GM12872 (cell line): ENCODE results near the gene RBM17.

Experiments
- TF ChIP-seq, protein P1 (sequence below): IDR thresholded peaks from 3 replicates; pipeline ENCODE4 v1.5.1; 2011; ENCODE audit warnings: low read depth, mild to moderate bottlenecking, low read length, moderate library complexity; ENCODE audit not compliant: insufficient read depth

Gene RBM17

GRCh38 chr10:6088721-6089333 is at the start of gene RBM17:
Gene RBM17, plus strand, starts transcription at chr10:6089034. Its CDS starts 8,032 bp downstream, at chr10:6097066.
- TF ChIP-seq, protein P1, sequence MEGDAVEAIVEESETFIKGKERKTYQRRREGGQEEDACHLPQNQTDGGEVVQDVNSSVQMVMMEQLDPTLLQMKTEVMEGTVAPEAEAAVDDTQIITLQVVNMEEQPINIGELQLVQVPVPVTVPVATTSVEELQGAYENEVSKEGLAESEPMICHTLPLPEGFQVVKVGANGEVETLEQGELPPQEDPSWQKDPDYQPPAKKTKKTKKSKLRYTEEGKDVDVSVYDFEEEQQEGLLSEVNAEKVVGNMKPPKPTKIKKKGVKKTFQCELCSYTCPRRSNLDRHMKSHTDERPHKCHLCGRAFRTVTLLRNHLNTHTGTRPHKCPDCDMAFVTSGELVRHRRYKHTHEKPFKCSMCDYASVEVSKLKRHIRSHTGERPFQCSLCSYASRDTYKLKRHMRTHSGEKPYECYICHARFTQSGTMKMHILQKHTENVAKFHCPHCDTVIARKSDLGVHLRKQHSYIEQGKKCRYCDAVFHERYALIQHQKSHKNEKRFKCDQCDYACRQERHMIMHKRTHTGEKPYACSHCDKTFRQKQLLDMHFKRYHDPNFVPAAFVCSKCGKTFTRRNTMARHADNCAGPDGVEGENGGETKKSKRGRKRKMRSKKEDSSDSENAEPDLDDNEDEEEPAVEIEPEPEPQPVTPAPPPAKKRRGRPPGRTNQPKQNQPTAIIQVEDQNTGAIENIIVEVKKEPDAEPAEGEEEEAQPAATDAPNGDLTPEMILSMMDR = peak; percentile 100

DNA sequence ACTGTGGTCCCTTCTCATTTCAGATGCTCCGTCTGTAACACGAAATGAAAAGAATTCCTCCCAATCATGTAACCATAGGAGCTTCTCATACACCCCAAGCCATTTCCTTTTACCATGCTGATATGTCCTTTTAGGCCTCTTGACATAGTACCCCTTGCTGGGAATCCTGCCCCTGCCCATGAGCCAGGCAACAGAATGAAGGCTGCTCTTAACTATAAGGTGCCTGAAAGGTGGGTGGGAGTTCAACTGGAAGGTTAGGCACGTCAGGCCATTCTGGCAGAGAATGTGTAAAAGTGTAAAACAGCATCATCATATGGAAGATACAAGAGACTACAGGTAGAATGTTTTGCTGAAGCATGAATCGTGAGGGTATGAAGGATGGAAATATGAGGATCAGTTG is 49.1 kb upstream of the RBM17 start:
- TF ChIP-seq, protein P1 = no peak

DNA sequence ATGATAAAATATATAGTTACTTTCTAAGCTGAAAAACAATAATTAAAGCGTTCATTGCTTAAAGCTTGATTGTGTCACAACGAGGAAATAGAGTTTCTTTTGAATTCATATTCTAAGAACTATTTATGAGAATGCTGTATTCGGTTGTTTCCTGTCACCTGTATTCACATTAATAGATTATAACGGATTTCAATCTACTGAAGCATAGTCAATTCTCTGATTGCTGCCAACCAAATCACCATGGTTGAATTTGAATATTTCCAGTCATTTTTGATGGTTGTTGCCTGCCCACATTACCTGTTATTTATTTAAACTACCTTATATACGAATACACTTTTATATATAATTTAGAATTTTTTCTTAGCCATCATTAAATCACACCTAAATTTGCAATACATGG is 48.6 kb upstream of the RBM17 start:
- TF ChIP-seq, protein P1 = no peak

GRCh38 chr10:6044060-6044459 is 44.8 kb upstream of the RBM17 start:
- TF ChIP-seq, protein P1 = no peak

DNA sequence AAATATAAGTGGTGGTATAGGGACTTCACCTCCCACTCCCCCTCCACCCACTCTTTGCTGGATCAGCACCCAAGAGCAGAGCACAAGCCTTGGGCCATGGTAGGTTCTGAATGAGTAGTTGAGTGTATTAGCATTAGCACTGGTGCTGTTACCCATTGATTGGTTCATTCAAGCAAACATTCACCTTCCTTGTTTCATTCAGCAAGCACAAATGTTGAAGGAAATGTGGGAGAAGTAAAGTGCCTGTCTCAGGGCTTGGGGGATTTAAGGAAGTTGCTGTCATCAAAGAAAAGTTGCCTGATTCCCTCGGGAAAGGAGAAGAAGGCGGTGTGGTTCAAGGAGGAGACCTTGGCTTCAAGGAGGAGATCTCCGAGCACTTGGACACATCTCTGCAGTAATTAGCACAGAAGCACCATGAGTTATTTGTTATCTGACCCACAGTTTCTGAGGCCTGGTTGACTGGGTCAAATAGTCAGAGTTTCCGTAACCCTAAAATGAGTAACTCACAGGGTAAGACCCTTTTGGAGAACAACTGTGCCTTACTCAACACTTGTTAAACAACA is 44.0 kb upstream of the RBM17 start:
- TF ChIP-seq, protein P1 = no peak

DNA sequence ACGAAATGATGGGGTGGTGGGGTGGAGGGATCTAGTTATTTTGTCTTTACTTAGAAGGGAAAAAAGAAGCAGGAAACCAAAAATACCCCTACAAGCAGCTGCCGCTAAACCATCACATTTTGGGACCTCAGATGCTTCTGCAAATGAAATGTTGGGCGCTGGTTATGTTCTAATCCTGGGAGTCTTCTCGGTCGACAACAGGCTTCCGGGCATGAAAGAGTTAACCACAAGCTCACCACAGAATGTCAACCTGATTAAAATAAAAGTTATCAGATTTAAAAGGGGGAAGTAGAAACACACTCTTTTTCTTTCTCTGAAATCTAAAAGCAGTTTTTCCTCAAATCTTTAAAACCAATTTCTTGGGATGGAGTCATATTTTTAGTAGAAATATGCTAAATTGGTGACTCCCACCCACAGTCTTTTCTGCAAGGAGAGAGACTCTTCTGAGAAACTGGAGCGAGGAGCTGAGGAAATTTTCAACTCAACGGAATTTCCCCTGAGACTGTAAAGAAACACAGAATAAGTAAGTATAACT is 43.5 kb upstream of the RBM17 start:
- TF ChIP-seq, protein P1 = no peak

DNA sequence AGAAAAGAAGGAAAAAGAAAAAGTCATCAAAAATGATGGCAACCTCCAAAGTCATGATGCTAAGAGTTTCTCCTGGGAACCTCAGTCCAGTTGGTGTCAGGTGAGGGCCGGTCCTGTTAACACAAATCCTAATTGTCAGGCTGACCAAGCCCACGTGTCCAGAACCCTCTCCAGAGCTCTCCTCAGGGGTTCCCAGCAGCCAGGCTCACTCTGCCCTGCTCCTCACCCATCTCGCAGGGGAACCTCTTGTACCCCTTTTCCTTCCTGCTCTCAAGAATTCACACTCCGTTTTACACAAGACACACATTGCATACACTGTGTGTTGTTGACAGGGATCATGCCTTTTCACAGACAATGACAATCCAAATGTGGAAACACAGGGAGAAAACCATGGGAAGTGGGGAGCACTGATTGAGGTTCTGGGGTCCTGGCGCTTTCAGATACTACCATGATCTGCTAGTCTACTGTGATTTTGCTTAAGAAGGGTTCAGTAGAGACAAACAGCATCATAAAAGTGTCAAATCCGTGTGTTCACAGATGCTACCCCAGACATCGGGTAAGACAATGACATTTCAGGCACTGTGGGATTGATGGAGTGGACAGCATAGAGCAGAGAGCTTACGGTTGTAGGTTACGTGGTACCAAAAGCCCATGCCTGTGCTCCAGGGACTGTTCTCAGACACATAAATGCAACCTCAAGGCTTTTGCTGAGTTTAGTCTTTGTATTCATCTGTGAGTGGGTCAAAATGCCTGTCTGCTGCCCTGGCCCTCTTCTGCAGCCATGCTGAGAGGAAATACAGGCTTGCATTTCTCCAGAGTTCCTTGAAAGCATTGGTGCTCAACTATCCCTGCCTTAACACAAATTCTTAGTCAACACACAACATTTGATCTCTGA is 42.7 kb upstream of the RBM17 start:
- TF ChIP-seq, protein P1 = no peak
